Activated CD8-positive, alpha-beta T cell treated with anti-CD3 and anti-CD28 coated beads for 36 hours (primary cell): ENCODE data around the gene DSE. TPM values are rescaled to one million over a fixed set of nuclear protein-coding genes. Genes with fewer than 3 reads are reported as not detected.

Source experiments
- ATAC-seq: fragments of 200-7000 bp; cut with Tn5 transposase; one replicate; pipeline ENCODE4 v1.10.0; 2021; ENCODE audit warnings: mild to moderate bottlenecking, moderate library complexity
- CTCF ChIA-PET: fragments of 350-600 bp; sonication (Branson Sonifier 250); formaldehyde crosslinking; loops from one replicate; lab custom pipeline; 2021; ENCODE audit warnings: antibody characterized with exemption; lab: Charles Lee
- POLR2A ChIA-PET: fragments of 350-600 bp; sonication (Branson Sonifier 250); formaldehyde crosslinking; loops from one replicate; lab custom pipeline; 2021; ENCODE audit warnings: antibody characterized with exemption; lab: Charles Lee
- DNase-seq: peaks from one replicate; pipeline ENCODE4 v3.0.0-alpha.2; 2020
- H3K27ac Mint-ChIP-seq: one replicate; pipeline ENCODE4 v1.8.0; 2021; ENCODE audit warnings: mild to moderate bottlenecking, mixed read lengths
- H3K27me3 Mint-ChIP-seq: one replicate; pipeline ENCODE4 v1.8.0; 2021; ENCODE audit warnings: mixed read lengths
- H3K36me3 Mint-ChIP-seq: one replicate; pipeline ENCODE4 v1.8.0; 2021; ENCODE audit warnings: low read depth, mixed read lengths
- H3K4me1 Mint-ChIP-seq: one replicate; pipeline ENCODE4 v1.8.0; 2021; ENCODE audit warnings: low read depth, mixed read lengths
- H3K4me3 Mint-ChIP-seq: one replicate; pipeline ENCODE4 v1.8.0; 2021; ENCODE audit warnings: mild to moderate bottlenecking, moderate library complexity, mixed read lengths
- H3K9me3 Mint-ChIP-seq: one replicate; pipeline ENCODE4 v1.8.0; 2021; ENCODE audit warnings: mixed read lengths
- intact Hi-C: fragments of 100-400 bp; cut with micrococcal nuclease; formaldehyde crosslinking; loops from one replicate; pipeline ENCODE4 v1.10.0; 2022
- total RNA-seq, 2 experiments: library from RNA; stranded (reverse); gene quantifications; one replicate each; pipeline ENCODE4 v1.2.3, GENCODE V29; 2021
- TF ChIP-seq, protein P1 (sequence below): fragments of 200-600 bp; IDR thresholded peaks from one replicate; pipeline ENCODE4 v1.8.0; 2022; ENCODE audit warnings: antibody characterized with exemption, mild to moderate bottlenecking

Gene DSE
- total RNA-seq, 2 experiments from 2014 or later, result 5.3 to 5.4 TPM

DNA sequence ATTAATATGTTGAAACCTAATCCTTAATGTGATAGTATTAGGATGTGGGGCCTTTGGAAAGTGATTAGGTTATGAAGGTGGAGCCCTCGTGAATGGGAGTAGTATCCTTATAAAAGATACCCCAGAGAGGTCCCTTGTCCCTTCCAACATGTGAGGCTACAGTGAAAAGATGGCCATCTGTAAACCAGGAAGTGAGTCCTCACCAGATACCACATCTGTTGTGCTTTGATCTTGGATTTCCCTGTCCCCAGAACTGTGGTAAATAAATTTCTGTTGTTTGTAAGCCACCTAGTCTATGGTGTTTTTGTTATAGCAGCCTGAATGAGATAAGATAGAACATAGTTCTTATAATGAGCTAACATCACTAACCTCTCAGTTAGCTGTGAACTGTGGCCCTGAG lies 73.8 kb downstream of the DSE start:
- intact Hi-C loops, result loop anchor here (5.0 kb wide), 1 partner anchor 88 kb away; no protein-coding TSS in a partner anchor

GRCh38 chr6:116445102-116445501 lies 74.4 kb downstream of the DSE start:
- ChIA-PET POLR2A (interaction anchor here (2.2 kb wide), 1 partner anchor 165 kb away, joined by 7 read pairs; the partner anchor contains the start of gene TSPYL1), CTCF (interaction anchor here (0.9 to 1.9 kb wide), 10 partner anchors 9 to 172 kb away, joined by 3 to 6 read pairs (median 4); partner anchors contain the start of gene CALHM6)
- intact Hi-C loops, result no loop called here
- TF ChIP-seq, protein P1, sequence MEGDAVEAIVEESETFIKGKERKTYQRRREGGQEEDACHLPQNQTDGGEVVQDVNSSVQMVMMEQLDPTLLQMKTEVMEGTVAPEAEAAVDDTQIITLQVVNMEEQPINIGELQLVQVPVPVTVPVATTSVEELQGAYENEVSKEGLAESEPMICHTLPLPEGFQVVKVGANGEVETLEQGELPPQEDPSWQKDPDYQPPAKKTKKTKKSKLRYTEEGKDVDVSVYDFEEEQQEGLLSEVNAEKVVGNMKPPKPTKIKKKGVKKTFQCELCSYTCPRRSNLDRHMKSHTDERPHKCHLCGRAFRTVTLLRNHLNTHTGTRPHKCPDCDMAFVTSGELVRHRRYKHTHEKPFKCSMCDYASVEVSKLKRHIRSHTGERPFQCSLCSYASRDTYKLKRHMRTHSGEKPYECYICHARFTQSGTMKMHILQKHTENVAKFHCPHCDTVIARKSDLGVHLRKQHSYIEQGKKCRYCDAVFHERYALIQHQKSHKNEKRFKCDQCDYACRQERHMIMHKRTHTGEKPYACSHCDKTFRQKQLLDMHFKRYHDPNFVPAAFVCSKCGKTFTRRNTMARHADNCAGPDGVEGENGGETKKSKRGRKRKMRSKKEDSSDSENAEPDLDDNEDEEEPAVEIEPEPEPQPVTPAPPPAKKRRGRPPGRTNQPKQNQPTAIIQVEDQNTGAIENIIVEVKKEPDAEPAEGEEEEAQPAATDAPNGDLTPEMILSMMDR, result no peak
- H3K36me3 Mint-ChIP-seq, result no peaks in the 10 kb centered on the region
- H3K4me3 Mint-ChIP-seq, result no peak overlapping the region
- H3K4me1 Mint-ChIP-seq, result peaks cover 9% of the 10 kb centered on the region
- no peak for DNase-seq
- H3K9me3 Mint-ChIP-seq, result no peaks in the 10 kb centered on the region
- no peak overlapping the region for H3K27ac Mint-ChIP-seq
- H3K27me3 Mint-ChIP-seq, result peaks cover 3% of the 10 kb centered on the region
- no peak for ATAC-seq

More for the DNA sequence above, 73.8 kb downstream of the DSE start:
- H3K27me3 Mint-ChIP-seq, result peaks cover 3% of the 10 kb centered on the region
- DNase-seq, result no peak
- ChIA-PET POLR2A (interaction anchor here (2.2 kb wide), 1 partner anchor 165 kb away, joined by 7 read pairs; the partner anchor contains the start of gene TSPYL1), CTCF (interaction anchor here (0.9 to 1.9 kb wide), 12 partner anchors 9 to 172 kb away, joined by 3 to 6 read pairs (median 4); partner anchors contain the start of gene CALHM6)
- no peaks in the 10 kb centered on the region for H3K36me3 Mint-ChIP-seq
- no peak overlapping the region for H3K27ac Mint-ChIP-seq
- no peak for ATAC-seq
- TF ChIP-seq, protein P1, result no peak
- no peaks in the 10 kb centered on the region for H3K9me3 Mint-ChIP-seq
- H3K4me1 Mint-ChIP-seq, result peaks cover 9% of the 10 kb centered on the region
- no peak overlapping the region for H3K4me3 Mint-ChIP-seq

DNA sequence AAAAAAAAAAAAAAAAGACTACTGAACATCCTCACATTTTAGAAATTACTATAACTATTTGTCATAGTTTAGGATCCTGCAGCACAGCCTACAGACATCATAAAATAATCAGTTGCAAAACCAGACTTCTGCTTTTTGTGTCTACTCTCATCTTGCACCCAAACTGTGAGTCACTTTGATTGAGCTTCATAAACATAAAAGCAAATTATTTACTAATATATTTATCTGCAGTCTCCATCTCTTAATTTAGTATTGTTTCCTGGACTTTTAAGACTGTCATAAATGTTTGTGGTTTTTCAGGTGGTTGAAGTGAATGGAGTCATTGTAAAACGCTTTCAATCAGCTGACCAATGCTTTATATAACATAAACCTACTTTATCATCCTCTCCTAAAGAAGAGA lies 75.7 kb downstream of the DSE start:
- no peak for ATAC-seq
- H3K27ac Mint-ChIP-seq, result no peak overlapping the region
- no peaks in the 10 kb centered on the region for H3K36me3 Mint-ChIP-seq
- H3K4me3 Mint-ChIP-seq, result no peak overlapping the region
- ChIA-PET CTCF (interaction anchor here (0.6 to 1.4 kb wide), 3 partner anchors 37 to 159 kb away, joined by 3 to 5 read pairs (median 3); no protein-coding TSS in a partner anchor), POLR2A (interaction anchor here (2.2 kb wide), 1 partner anchor 166 kb away, joined by 7 read pairs; the partner anchor contains the start of gene TSPYL1)
- peaks cover 6% of the 10 kb centered on the region for H3K27me3 Mint-ChIP-seq
- intact Hi-C loops, result no loop called here
- TF ChIP-seq, protein P1, result no peak
- H3K9me3 Mint-ChIP-seq, result no peaks in the 10 kb centered on the region
- peaks cover 20% of the 10 kb centered on the region for H3K4me1 Mint-ChIP-seq
- DNase-seq, result no peak

DNA sequence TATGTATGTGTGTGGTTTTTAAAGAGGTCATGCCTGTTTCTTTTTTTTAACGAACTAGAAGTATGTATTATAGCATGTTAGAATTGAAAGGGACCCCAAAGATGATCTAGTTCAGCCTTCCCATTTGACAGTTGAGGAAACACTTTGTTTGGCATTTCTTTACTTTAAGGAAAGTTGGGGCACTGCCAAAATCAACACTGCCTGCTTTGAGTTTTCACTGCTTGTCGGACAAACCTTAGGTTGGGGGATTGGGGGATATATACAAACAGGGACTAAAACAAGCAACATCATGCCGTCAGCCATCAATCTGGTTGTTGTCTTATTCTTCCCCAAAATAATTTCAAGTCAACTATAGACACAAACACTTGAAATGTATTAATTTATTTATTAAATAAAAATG lies 76.3 kb downstream of the DSE start:
- Mint-ChIP-seq H3K9me3 (no peaks in the 10 kb centered on the region), H3K4me3 (no peak overlapping the region), H3K36me3 (no peaks in the 10 kb centered on the region), H3K4me1 (peaks cover 22% of the 10 kb centered on the region), H3K27ac (no peak overlapping the region), H3K27me3 (peaks cover 6% of the 10 kb centered on the region)
- intact Hi-C loops, result no loop called here
- ATAC-seq (no peak), DNase-seq (no peak)
- ChIA-PET CTCF (no interaction called here), POLR2A (no interaction called here)
- TF ChIP-seq, protein P1, result no peak

DNA sequence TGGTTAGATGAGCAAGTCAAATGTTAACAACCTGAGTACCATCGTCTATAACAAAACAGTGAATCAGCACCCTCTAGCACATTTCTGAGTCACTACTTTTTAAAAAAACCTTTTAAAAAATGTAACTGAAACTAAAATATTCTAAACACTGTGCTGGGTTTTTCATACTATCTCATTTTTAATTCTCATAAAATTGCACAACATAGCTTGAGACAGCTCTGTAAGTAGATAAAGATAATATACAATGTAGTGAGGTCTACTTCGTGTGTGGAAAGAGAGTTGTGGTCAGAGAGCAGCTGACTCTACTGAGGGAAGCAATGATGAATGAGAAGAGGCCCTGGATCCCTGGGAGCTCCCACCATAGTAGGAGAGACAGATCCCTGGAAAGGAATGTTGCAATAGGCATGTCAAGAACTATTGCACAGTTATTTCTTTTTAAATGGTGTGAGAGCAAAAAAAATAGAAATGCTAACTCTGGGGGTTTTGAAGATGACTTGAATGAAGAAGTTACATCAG lies 76.8 kb downstream of the DSE start:
- Mint-ChIP-seq H3K27ac (no peak overlapping the region), H3K9me3 (no peaks in the 10 kb centered on the region), H3K27me3 (peaks cover 6% of the 10 kb centered on the region), H3K36me3 (no peaks in the 10 kb centered on the region), H3K4me3 (no peak overlapping the region), H3K4me1 (peaks cover 22% of the 10 kb centered on the region)
- intact Hi-C loops, result no loop called here
- ChIA-PET POLR2A (no interaction called here), CTCF (no interaction called here)
- no peak for DNase-seq
- TF ChIP-seq, protein P1, result no peak
- no peak for ATAC-seq
